HEK293 (cell line): ENCODE data around the gene SLAMF8.

Experiments used
- CTCF ChIP-seq: fragments of 450-650 bp; formaldehyde crosslinking; IDR thresholded peaks from 2 replicates; pipeline ENCODE4 v1.5.1; 2016; ENCODE audit warnings: missing biosample characterization, missing genetic modification characterization
- MYNN ChIP-seq: fragments of 450-650 bp; formaldehyde crosslinking; IDR thresholded peaks from 2 replicates; pipeline ENCODE4 v1.5.1; 2016; ENCODE audit warnings: missing biosample characterization, missing genetic modification characterization, borderline replicate concordance
- RBAK ChIP-seq: fragments of 450-650 bp; formaldehyde crosslinking; IDR thresholded peaks from 2 replicates; pipeline ENCODE4 v1.5.1; 2016; ENCODE audit warnings: missing biosample characterization, missing genetic modification characterization
- ZBTB7A ChIP-seq: fragments of 450-650 bp; formaldehyde crosslinking; IDR thresholded peaks from 2 replicates; pipeline ENCODE4 v1.5.1; 2016; ENCODE audit warnings: low read depth, missing biosample characterization, missing genetic modification characterization
- ZNF146 ChIP-seq: fragments of 450-650 bp; formaldehyde crosslinking; IDR thresholded peaks from 2 replicates; pipeline ENCODE4 v1.5.1; 2016; ENCODE audit warnings: missing biosample characterization, missing genetic modification characterization
- ZNF148 ChIP-seq: fragments of 450-650 bp; formaldehyde crosslinking; IDR thresholded peaks from 2 replicates; pipeline ENCODE4 v1.5.0; 2017; ENCODE audit warnings: missing biosample characterization, missing genetic modification characterization, borderline replicate concordance
- ZNF155 ChIP-seq: fragments of 450-650 bp; formaldehyde crosslinking; IDR thresholded peaks from 2 replicates; pipeline ENCODE4 v1.5.1; 2016; ENCODE audit warnings: missing biosample characterization, missing genetic modification characterization
- ZNF169 ChIP-seq: fragments of 450-650 bp; formaldehyde crosslinking; IDR thresholded peaks from 2 replicates; pipeline ENCODE4 v1.5.1; 2016; ENCODE audit warnings: missing biosample characterization, missing genetic modification characterization
- ZNF449 ChIP-seq: fragments of 450-650 bp; formaldehyde crosslinking; IDR thresholded peaks from 2 replicates; pipeline ENCODE4 v1.5.1; 2017; ENCODE audit warnings: missing biosample characterization, mild to moderate bottlenecking, missing genetic modification characterization, moderate library complexity
- ZNF580 ChIP-seq: fragments of 450-650 bp; formaldehyde crosslinking; IDR thresholded peaks from 2 replicates; pipeline ENCODE4 v1.5.1; 2016; ENCODE audit warnings: missing biosample characterization, missing genetic modification characterization
- ZNF585B ChIP-seq: fragments of 450-650 bp; formaldehyde crosslinking; IDR thresholded peaks from 2 replicates; pipeline ENCODE4 v1.5.1; 2016; ENCODE audit warnings: missing biosample characterization, missing genetic modification characterization
- ZNF670 ChIP-seq: fragments of 450-650 bp; formaldehyde crosslinking; IDR thresholded peaks from 2 replicates; pipeline ENCODE4 v1.5.1; 2016; ENCODE audit warnings: missing biosample characterization, missing genetic modification characterization, low read depth
- ZNF701 ChIP-seq: fragments of 450-650 bp; formaldehyde crosslinking; IDR thresholded peaks from 2 replicates; pipeline ENCODE4 v1.5.1; 2016; ENCODE audit warnings: missing biosample characterization, missing genetic modification characterization
- ZNF707 ChIP-seq: fragments of 450-650 bp; formaldehyde crosslinking; IDR thresholded peaks from 2 replicates; pipeline ENCODE4 v1.5.1; 2016; ENCODE audit warnings: missing biosample characterization, missing genetic modification characterization

- TF ChIP-seq CTCF (tag by site-specific recombination) (no peak), ZBTB7A (tag by site-specific recombination) (no peak), ZNF580 (tag by site-specific recombination) (no peak), ZNF146 (tag by site-specific recombination) (no peak), ZNF707 (tag by site-specific recombination) (no peak), ZNF670 (tag by site-specific recombination) (no peak), ZNF148 (no peak), ZNF449 (tag by site-specific recombination) (no peak), ZNF155 (no peak), MYNN (tag by site-specific recombination) (no peak), ZNF585B (tag by site-specific recombination) (no peak), ZNF701 (tag by site-specific recombination) (no peak), RBAK (tag by site-specific recombination) (no peak), ZNF169 (no peak)
Measured at GRCh38 chr1:159827549-159827948, 876 bp downstream of the SLAMF8 start.
